ENCODE data around the gene PTPRM.

The PTPRM gene

GRCh38 chr18:7572822-7573221, 5.7 kb downstream of the PTPRM start:
- H3K9me3 ChIP-seq (ENCODE audit: insufficient read depth, low read depth, low read length), result no peaks in the 10 kb centered on the region
- H3K9ac ChIP-seq (ENCODE audit: low read depth, low read length, poor library complexity, severe bottlenecking), result no peak overlapping the region
- no peak overlapping the region for H3K4me3 ChIP-seq (ENCODE audit: low read length, poor library complexity, severe bottlenecking)
- H4K20me1 ChIP-seq (ENCODE audit: insufficient read depth, low read length, poor library complexity, severe bottlenecking), result no peaks in the 10 kb centered on the region
- H3K27me3 ChIP-seq (ENCODE audit: insufficient read depth, low read length, poor library complexity, severe bottlenecking), result peaks cover 7% of the 10 kb centered on the region
- H3K36me3 ChIP-seq (ENCODE audit: insufficient read depth, low read length), result no peaks in the 10 kb centered on the region
- no peaks in the 10 kb centered on the region for H3F3A ChIP-seq (ENCODE audit: low read depth)
- no peak for TF ChIP-seq CTCF (conservative IDR thresholded peaks at IDR 0.05; ENCODE audit: low read length)
- no peaks in the 10 kb centered on the region for H3K9me2 ChIP-seq (replicated peaks; ENCODE audit: low read depth, low read length)
- H3K4me2 ChIP-seq (ENCODE audit: low read depth, low read length, poor library complexity, severe bottlenecking), result no peak overlapping the region
- H2AFZ ChIP-seq (ENCODE audit: low read length), result no peak overlapping the region
- peaks cover 11% of the 10 kb centered on the region for H3K79me2 ChIP-seq (ENCODE audit: insufficient read depth, low read length)
- peaks cover 5% of the 10 kb centered on the region for H3K4me1 ChIP-seq (ENCODE audit: insufficient read depth, low read length, poor library complexity, severe bottlenecking)

- no peak overlapping the region for H3K9ac ChIP-seq (ENCODE audit: low read depth, low read length, poor library complexity, severe bottlenecking)
- H3K27me3 ChIP-seq (ENCODE audit: insufficient read depth, low read length, poor library complexity, severe bottlenecking), result no peaks in the 10 kb centered on the region
- H3K4me3 ChIP-seq (ENCODE audit: low read length, poor library complexity, severe bottlenecking), result no peak overlapping the region
- no peaks in the 10 kb centered on the region for H3K36me3 ChIP-seq (ENCODE audit: insufficient read depth, low read length)
- no peak overlapping the region for H3K4me2 ChIP-seq (ENCODE audit: low read depth, low read length, poor library complexity, severe bottlenecking)
- H3F3A ChIP-seq (ENCODE audit: low read depth), result no peaks in the 10 kb centered on the region
- TF ChIP-seq CTCF (conservative IDR thresholded peaks at IDR 0.05; ENCODE audit: low read length) (no peak), EZH2phosphoT487 (IDR thresholded peaks at IDR 0.05; ENCODE audit: borderline replicate concordance) (no peak)
- no peaks in the 10 kb centered on the region for H4K20me1 ChIP-seq (ENCODE audit: insufficient read depth, low read length, poor library complexity, severe bottlenecking)
- no peaks in the 10 kb centered on the region for H3K4me1 ChIP-seq (ENCODE audit: insufficient read depth, low read length, poor library complexity, severe bottlenecking)
- H2AFZ ChIP-seq (ENCODE audit: low read length), result no peak overlapping the region
- peaks cover 7% of the 10 kb centered on the region for H3K79me2 ChIP-seq (ENCODE audit: insufficient read depth, low read length)
- no peaks in the 10 kb centered on the region for H3K9me3 ChIP-seq (ENCODE audit: insufficient read depth, low read depth, low read length)
- H3K9me2 ChIP-seq (replicated peaks; ENCODE audit: low read depth, low read length), result no peaks in the 10 kb centered on the region
These were observed 8.4 kb downstream of the PTPRM start for GRCh38 chr18:7575465-7576028.

- TF ChIP-seq CTCF (conservative IDR thresholded peaks at IDR 0.05; ENCODE audit: low read length) (no peak), EZH2phosphoT487 (IDR thresholded peaks at IDR 0.05; ENCODE audit: borderline replicate concordance) (no peak)
- H3K79me2 ChIP-seq (ENCODE audit: insufficient read depth, low read length), result peaks cover 5% of the 10 kb centered on the region; the same call in 1 of the 2 replicates
- H3K36me3 ChIP-seq (ENCODE audit: insufficient read depth, low read length), result no peaks in the 10 kb centered on the region
These were observed 9.0 kb downstream of the PTPRM start for GRCh38 chr18:7576077-7576476.

More at GRCh38 chr18:7576077-7576476, 9.0 kb downstream of the PTPRM start:
- H2AFZ ChIP-seq (ENCODE audit: low read length), result no peak overlapping the region
- H3K9me3 ChIP-seq (ENCODE audit: insufficient read depth, low read depth, low read length), result no peaks in the 10 kb centered on the region
- no peaks in the 10 kb centered on the region for H3F3A ChIP-seq (ENCODE audit: low read depth)
- no peaks in the 10 kb centered on the region for H3K4me1 ChIP-seq (ENCODE audit: insufficient read depth, low read length, poor library complexity, severe bottlenecking)
- H3K9ac ChIP-seq (ENCODE audit: low read depth, low read length, poor library complexity, severe bottlenecking), result no peak overlapping the region
- no peaks in the 10 kb centered on the region for H3K27me3 ChIP-seq (ENCODE audit: insufficient read depth, low read length, poor library complexity, severe bottlenecking)
- H4K20me1 ChIP-seq (ENCODE audit: insufficient read depth, low read length, poor library complexity, severe bottlenecking), result no peaks in the 10 kb centered on the region
- no peaks in the 10 kb centered on the region for H3K9me2 ChIP-seq (replicated peaks; ENCODE audit: low read depth, low read length)
- H3K4me2 ChIP-seq (ENCODE audit: low read depth, low read length, poor library complexity, severe bottlenecking), result no peak overlapping the region
- H3K4me3 ChIP-seq (ENCODE audit: low read length, poor library complexity, severe bottlenecking), result no peak overlapping the region

All from Loucy (cell line).